Right cardiac atrium (tissue), 5 donors: Measurements from ENCODE around the gene PSMD11. TPM values are rescaled to one million over a fixed set of nuclear protein-coding genes. Genes with fewer than 3 reads are reported as not detected.
"Not testable (repeated sequence)": the region's sequence is repeated elsewhere in the genome, so short reads cannot be mapped to it uniquely, and the experiment has no call there.

ENCODE experiments used
- ATAC-seq, 2 donors: fragments of 200-7000 bp; cut with Tn5 transposase; one replicate each; pipeline versions ENCODE4 v1.8.0 to v1.9.1; 2020; ENCODE audit warnings: moderate library complexity in 2 of 2, mild to moderate bottlenecking in 1 of 2
- DNase-seq, 3 donors: peaks; one replicate each; pipeline ENCODE4 v3.0.0-alpha.2; 2020
- H3K27ac ChIP-seq: one replicate; pipeline ENCODE4 v1.5.1; 2013; ENCODE audit warnings: mild to moderate bottlenecking, low read length, control low read depth, moderate library complexity
- H3K27me3 ChIP-seq: one replicate; pipeline ENCODE4 v1.6.1; 2013; ENCODE audit not compliant: control insufficient read depth, insufficient read depth
- H3K4me1 ChIP-seq: one replicate; pipeline ENCODE4 v1.6.1; 2013; ENCODE audit warnings: low read length; ENCODE audit not compliant: control insufficient read depth, insufficient read depth
- H3K4me3 ChIP-seq: one replicate; pipeline ENCODE4 v1.5.1; 2013; ENCODE audit warnings: low read length, control low read depth
- H3K9me3 ChIP-seq: one replicate; pipeline ENCODE4 v1.6.1; 2013; ENCODE audit warnings: low read length; ENCODE audit not compliant: control insufficient read depth
- whole genome bisulfite sequencing: extraction: QIAGEN DNeasy Blood & Tissue Kit; methylation state at CpG from one replicate; pipeline ENCODE4 v1.1.7; 2013; 5-methylcytosine and 5-hydroxymethylcytosine counted together
- intact Hi-C, 4 donors: fragments of 100-400 bp; cut with DNase I; formaldehyde crosslinking; loops; one replicate each; pipeline versions ENCODE4 v1.11.0 to v1.14.0; 2022 to 2023
- polyA plus RNA-seq: library from polyadenylated mRNA; stranded (reverse); fragments of 200-250 nt; gene quantifications from one replicate; pipeline ENCODE4 v1.2.3, GENCODE V29; 2013
- total RNA-seq, 4 donors: library from RNA; stranded (reverse); fragmentation: NEBNext Ultra II Directional; extraction: Animal tissue kit (Norgen Biotek cat#: 25700); gene quantifications; one replicate each; pipeline ENCODE4 v1.2.1, GENCODE V29; 2021
- donor health status: healthy with polysubstance abuse.
- donor health status: DM: no; HTN: yes; CAD: no.
- donor health status: DM: no; HTN: no; CAD: no.
- donor health status: DM: no; HTN: yes; CAD: no; lungs with severe emphysema.
- donor health status: DM: yes; HTN: yes; CAD: no.

Gene PSMD11
- total and polyA plus RNA-seq, 5 donors = 50.8 to 79.1 (median 57.5) TPM

DNA sequence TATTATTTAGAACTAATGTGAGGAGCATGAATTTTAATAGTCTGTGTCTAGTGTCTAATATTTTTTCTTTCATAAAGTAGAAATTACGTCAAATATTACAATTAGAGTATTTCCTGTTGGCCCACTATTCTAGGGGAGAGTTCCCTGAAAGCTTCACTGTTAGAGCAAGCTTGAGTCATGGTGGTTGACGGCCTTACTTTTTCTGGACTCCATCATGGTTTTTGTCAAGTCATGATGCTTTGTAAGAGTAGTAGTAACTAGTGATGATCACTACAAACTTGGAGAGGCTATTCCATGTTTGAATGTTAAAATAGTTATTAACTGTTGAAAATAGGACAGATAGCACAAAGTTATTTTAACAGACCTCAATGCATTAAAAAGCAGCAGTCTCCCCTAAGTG, 1.7 kb downstream of the PSMD11 start:
- no peak overlapping the region for H3K27ac ChIP-seq
- H3K4me3 ChIP-seq = peak overlapping the region; percentile 98
- 50% methylated on average over 2 of the region's 2 CpGs for WGBS
- no peaks in the 10 kb centered on the region for H3K27me3 ChIP-seq
- ATAC-seq (no peak), DNase-seq (no peak)
- intact Hi-C loops = no loop called here
- no peaks in the 10 kb centered on the region for H3K4me1 ChIP-seq
- H3K9me3 ChIP-seq = no peaks in the 10 kb centered on the region

DNA sequence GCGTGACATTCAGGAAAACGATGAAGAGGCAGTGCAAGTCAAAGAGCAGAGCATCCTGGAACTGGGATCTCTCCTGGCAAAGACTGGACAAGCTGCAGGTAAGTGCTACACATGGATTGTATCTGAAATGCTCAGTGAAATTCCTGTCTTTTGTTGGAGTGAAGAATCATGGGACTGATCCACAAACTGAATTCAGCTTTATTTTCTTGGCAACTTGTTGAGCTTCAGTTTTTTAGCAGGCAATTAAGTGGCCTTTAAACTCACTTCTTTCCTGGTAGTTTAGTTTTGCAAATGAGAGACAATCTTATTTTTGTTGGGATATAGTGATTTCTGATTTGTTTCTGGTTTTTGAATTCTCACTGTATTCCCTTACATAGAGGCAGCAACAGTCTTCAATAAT, 2.6 kb downstream of the PSMD11 start:
- DNase-seq (no peak), ATAC-seq (no peak)
- 73% methylated on average over 2 of the region's 2 CpGs for WGBS
- Histone ChIP-seq H3K27me3 (no peaks in the 10 kb centered on the region), H3K9me3 (no peaks in the 10 kb centered on the region), H3K4me1 (no peaks in the 10 kb centered on the region), H3K4me3 (no peak overlapping the region), H3K27ac (no peak overlapping the region)
- intact Hi-C loops = no loop called here

- WGBS = 97% methylated on average over 5 of the region's 5 CpGs
- intact Hi-C loops = no loop called here
- Histone ChIP-seq H3K27ac (no peak overlapping the region), H3K4me1 (no peaks in the 10 kb centered on the region), H3K4me3 (no peak overlapping the region), H3K9me3 (no peaks in the 10 kb centered on the region), H3K27me3 (no peaks in the 10 kb centered on the region)
- ATAC-seq (no peak), DNase-seq (no peak)
Observed at GRCh38 chr17:32449963-32450362, 5.7 kb downstream of the PSMD11 start.

DNA sequence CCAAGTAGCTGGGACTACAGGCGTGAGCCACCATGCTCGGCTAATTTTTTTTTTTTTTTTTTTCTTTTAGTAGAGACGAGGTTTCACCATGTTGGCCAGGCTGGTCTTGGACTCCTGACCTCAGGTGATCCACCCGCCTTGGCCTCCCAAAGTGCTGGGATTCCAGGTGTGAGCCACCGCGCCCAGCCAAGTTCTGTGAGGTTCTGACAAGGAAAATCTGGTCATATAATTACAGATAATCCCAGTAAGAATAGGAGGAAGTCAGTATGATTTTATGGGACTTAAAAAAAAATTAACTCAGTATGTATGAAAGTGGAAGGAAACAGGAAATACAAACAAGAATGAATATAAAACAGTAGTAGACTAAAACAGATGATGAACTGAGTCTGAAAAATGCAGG, 6.1 kb downstream of the PSMD11 start:
- 83% methylated on average over 6 of the region's 6 CpGs for WGBS
- ATAC-seq, H3K4me1 ChIP-seq, intact Hi-C loops, H3K27ac ChIP-seq, H3K27me3 ChIP-seq, DNase-seq, H3K4me3 ChIP-seq, H3K9me3 ChIP-seq: not testable (repeated sequence)

GRCh38 chr17:32451879-32452278, 7.6 kb downstream of the PSMD11 start:
- no peaks in the 10 kb centered on the region for H3K27me3 ChIP-seq
- intact Hi-C loops = no loop called here
- no peaks in the 10 kb centered on the region for H3K4me1 ChIP-seq
- no peak overlapping the region for H3K27ac ChIP-seq
- DNase-seq (no peak), ATAC-seq (no peak)
- 77% methylated on average over 2 of the region's 2 CpGs for WGBS
- no peak overlapping the region for H3K4me3 ChIP-seq
- H3K9me3 ChIP-seq = no peaks in the 10 kb centered on the region

GRCh38 chr17:32452281-32452680, 8.0 kb downstream of the PSMD11 start:
- H3K27me3 ChIP-seq = no peaks in the 10 kb centered on the region
- DNase-seq = no peak
- no peaks in the 10 kb centered on the region for H3K9me3 ChIP-seq
- WGBS = 75% methylated on average over 1 of the region's 1 CpG
- no peak for ATAC-seq
- intact Hi-C loops = no loop called here
- H3K4me1 ChIP-seq = no peaks in the 10 kb centered on the region
- H3K27ac ChIP-seq = no peak overlapping the region
- no peak overlapping the region for H3K4me3 ChIP-seq

DNA sequence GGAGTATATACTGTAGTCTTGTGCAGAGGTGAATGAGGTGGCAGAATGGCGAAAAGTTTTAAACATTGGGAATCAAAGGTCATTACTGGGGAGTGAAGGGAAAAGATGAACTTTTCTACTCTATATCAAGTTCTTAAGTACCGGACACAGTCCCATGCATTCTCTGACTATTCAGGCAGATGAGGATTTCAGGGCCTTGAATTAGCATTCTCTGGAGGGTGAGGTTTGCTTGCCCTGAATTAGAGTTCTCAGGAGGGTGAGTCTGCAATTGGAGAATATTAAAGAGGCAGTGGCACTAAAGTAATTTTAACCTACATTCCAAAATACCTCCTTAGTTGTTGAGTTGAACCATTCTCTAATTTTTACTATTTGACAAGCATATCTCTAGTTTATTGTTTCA, 9.1 kb downstream of the PSMD11 start:
- ATAC-seq = no peak
- DNase-seq = no peak
- Histone ChIP-seq H3K27me3 (no peaks in the 10 kb centered on the region), H3K4me1 (no peaks in the 10 kb centered on the region), H3K27ac (no peak overlapping the region), H3K9me3 (no peaks in the 10 kb centered on the region), H3K4me3 (no peak overlapping the region)
- WGBS = 94% methylated on average over 2 of the region's 2 CpGs
- intact Hi-C loops = no loop called here

DNA sequence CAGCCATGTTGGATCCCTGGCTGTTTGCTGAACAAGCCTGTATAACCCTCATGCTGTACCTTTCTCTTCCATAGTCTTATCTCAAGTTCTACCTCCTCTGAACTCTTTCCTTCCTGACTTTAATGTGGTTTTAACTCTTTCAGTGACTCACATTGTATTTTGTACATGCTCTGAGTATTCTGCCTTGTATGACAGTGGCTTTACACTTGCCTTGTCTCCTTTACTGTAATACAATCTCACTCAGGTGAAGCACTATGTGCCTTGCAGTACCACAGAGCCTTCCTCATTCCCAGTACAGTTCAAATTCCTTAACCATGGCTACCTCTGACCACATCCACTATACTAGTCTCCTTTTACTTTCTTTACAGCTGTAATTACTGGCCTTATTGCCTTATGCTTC, 14.1 kb downstream of the PSMD11 start:
- intact Hi-C loops = no loop called here
- Histone ChIP-seq H3K27ac (no peak overlapping the region), H3K4me1 (no peaks in the 10 kb centered on the region), H3K27me3 (no peaks in the 10 kb centered on the region), H3K9me3 (no peaks in the 10 kb centered on the region), H3K4me3 (no peak overlapping the region)
- ATAC-seq (no peak), DNase-seq (no peak)

GRCh38 chr17:32460054-32460453, 15.7 kb downstream of the PSMD11 start:
- Histone ChIP-seq H3K27me3 (no peaks in the 10 kb centered on the region), H3K27ac (no peak overlapping the region), H3K4me3 (no peak overlapping the region), H3K4me1 (no peaks in the 10 kb centered on the region), H3K9me3 (no peaks in the 10 kb centered on the region)
- intact Hi-C loops = loop anchor here in 1 of 4 donors (10.0 kb wide), 1 partner anchor 295 kb away; no protein-coding TSS in a partner anchor
- ATAC-seq (no peak), DNase-seq (no peak)
- WGBS = 94% methylated on average over 4 of the region's 4 CpGs

GRCh38 chr17:32461498-32461852, 17.2 kb downstream of the PSMD11 start:
- 69% methylated on average over 4 of the region's 4 CpGs for WGBS
- ATAC-seq = peak in 1 of 2 donors; percentile 11
- no peak overlapping the region for H3K27ac ChIP-seq

GRCh38 chr17:32461853-32462617, 17.7 kb downstream of the PSMD11 start:
- Histone ChIP-seq H3K4me3 (no peak overlapping the region), H3K27ac (no peak overlapping the region), H3K4me1 (no peaks in the 10 kb centered on the region), H3K27me3 (no peaks in the 10 kb centered on the region), H3K9me3 (no peaks in the 10 kb centered on the region)
- intact Hi-C loops = loop anchor here in 1 of 4 donors (10.0 kb wide), 1 partner anchor 293 kb away; no protein-coding TSS in a partner anchor
- ATAC-seq = peak; percentile 49 to 52
- DNase-seq = peak in 2 of 3 donors; percentile 39 to 59
- 51% methylated on average over 1 of the region's 1 CpG for WGBS

More at GRCh38 chr17:32461498-32461852, 17.2 kb downstream of the PSMD11 start:
- DNase-seq = no peak
- no peaks in the 10 kb centered on the region for H3K4me1 ChIP-seq
- H3K27me3 ChIP-seq = no peaks in the 10 kb centered on the region
- intact Hi-C loops = loop anchor here in 1 of 4 donors (10.0 kb wide), 1 partner anchor 293 kb away; no protein-coding TSS in a partner anchor
- no peaks in the 10 kb centered on the region for H3K9me3 ChIP-seq
- H3K4me3 ChIP-seq = no peak overlapping the region
